A375 (cell line): Measurements from ENCODE around the gene DHRS11. TPM values are rescaled to one million over a fixed set of nuclear protein-coding genes. Genes with fewer than 3 reads are reported as not detected.

ENCODE experiments used
- total RNA-seq: library from RNA; depleted of rRNA; stranded (reverse); fragments of >200 nt; shearing (Covaris generic); gene quantifications from 2 replicates; pipeline ENCODE4 v1.2.3, GENCODE V29; 2014; rRNA removed

Gene DHRS11
- total RNA-seq = 34.6 and 37.9 TPM in 2 replicates

DNA sequence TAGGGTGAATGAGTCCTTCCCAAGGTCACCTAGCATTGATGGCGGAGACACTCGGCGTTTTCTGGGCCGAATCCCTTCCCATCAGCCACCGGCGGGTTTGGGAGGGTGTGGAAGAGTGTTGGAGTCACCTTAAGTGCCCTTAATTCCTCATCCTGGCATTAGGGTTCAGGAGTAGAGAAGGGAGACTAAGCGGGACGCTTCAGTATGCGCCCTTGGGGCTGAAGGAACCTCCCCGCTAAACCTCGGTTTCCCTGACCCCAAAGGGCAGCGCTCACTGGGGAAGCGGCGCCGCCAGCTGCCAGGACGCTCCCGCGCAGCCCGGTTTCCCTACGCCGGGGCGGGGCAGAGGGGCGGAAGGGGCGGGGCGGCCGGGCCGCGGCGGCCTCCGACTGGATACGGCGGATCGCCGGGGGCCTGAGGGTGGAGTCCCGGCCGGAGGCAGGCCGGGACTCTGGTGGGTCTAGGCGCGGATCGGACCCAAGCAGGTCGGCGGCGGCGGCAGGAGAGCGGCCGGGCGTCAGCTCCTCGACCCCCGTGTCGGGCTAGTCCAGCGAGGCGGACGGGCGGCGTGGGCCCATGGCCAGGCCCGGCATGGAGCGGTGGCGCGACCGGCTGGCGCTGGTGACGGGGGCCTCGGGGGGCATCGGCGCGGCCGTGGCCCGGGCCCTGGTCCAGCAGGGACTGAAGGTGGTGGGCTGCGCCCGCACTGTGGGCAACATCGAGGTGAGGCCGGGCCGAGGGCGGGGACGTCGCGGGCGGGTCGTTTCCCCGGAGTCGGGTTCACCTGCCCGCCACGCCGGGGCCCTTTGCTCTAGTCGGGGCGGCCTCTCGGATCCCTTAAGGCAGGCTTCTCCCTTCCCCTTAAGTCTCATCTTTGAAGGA, at the start of gene DHRS11:
Gene DHRS11 (plus strand): TSS at position 446 of the 882 bp plus-strand sequence. CDS start 131 bp downstream, at position 577.

DNA sequence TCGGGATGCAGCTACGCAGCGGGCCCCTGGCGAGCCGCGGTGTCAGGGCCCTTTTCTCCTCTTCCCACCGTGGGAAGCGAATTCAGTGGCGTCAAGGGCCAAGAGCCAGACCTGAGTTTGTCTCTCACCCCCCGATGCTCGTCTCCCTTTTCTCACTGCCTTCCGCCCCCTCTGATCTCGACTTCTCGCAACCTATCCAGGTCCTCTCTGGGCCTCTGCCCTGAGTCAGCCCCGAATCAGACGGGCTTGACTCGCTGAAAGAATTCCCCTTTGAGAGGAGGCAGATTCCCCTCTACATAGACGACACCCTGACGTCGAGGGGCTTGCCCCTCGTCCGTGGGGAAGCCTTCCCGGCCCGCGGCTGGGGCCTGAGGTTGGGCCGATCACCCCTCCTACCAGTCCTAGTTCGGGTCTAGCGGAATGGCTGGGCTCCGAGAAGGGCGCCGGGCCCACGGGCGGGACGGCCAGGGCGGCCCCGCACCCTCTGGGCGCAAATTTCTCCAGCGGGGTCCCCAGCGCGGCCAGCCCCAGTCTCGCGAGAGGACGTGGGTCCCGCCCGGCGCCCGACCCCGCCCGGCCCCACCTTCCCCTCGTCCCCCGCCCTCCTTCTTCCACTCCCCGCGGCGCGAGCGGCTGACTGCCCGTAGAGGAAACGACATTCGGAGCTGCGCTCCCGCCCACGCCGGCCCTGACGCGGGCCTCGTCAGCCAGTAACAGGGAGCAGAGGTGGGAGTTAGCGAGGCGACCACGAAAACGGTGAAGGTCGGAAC, 47.2 kb upstream of the DHRS11 start, which contains the start of gene GGNBP2:
Gene GGNBP2 (plus strand): TSS at position 613 of the 770 bp plus-strand sequence. CDS start 806 bp downstream, outside the sequence.

DNA sequence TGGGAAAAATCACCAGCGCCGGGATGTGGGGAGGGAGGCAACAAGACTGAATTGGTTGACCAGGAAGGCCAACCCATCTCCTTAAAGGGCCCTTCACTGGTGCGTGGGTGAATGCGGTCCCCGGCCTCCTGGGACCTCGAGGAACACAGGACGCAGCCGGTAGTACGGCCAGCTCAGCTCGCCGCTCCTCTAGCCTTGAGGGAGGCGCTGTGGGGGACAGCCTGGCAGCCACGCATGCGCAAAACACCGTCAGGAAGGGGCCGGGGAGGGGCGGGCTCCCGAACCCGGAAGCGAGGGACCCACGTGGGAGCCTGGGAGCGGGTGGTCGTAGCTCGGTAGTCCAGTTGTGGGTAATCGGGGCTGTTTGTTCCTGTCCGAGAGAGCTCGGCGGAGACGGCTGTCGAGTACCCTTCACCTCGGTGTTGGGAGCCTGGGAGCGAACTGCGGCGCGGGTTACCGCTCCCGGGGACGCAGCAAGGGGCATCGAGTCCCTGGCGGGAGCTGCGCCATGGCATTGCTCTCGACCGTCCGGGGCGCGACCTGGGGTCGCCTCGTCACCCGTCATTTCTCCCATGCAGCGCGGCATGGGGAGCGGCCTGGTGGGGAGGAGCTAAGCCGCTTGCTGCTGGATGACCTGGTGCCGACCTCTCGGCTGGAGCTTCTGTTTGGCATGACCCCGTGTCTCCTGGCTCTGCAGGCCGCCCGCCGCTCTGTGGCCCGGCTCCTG, 9.8 kb downstream of the DHRS11 start, which contains the start of gene MRM1:
Gene MRM1 (plus strand): TSS at position 281 of the 727 bp plus-strand sequence. CDS start 228 bp downstream, at position 509.

Other genes starting within 250 kb of the DHRS11 start
- gene TBC1D3H, start 203.4 kb upstream of the DHRS11 start, total RNA-seq = not detected in 2 replicates
- gene ZNHIT3, start 105.2 kb upstream of the DHRS11 start, total RNA-seq = 33.6 and 34.1 TPM in 2 replicates
- 112 and 127 TPM in 2 replicates for gene MYO19, start 57.0 kb upstream of the DHRS11 start, total RNA-seq
- 8.2 and 9.0 TPM in 2 replicates for gene PIGW, start 56.9 kb upstream of the DHRS11 start, total RNA-seq
- 56.1 and 58.7 TPM in 2 replicates for gene GGNBP2, start 47.0 kb upstream of the DHRS11 start, total RNA-seq
- 13.4 and 16.1 TPM in 2 replicates for gene MRM1, start 9.7 kb downstream of the DHRS11 start, total RNA-seq